Umbilical cord (tissue), 2 donors: Measurements from ENCODE around the gene AGGF1. TPM values are rescaled to one million over a fixed set of nuclear protein-coding genes. Genes with fewer than 3 reads are reported as not detected.
"Not testable (repeated sequence)": the region's sequence is repeated elsewhere in the genome, so short reads cannot be mapped to it uniquely, and the experiment has no call there.

Experiments used
- DNase-seq: peaks from one replicate; pipeline ENCODE4 v3.0.0-alpha.2; 2015; ENCODE audit warnings: low spot score
- total RNA-seq: library from RNA; depleted of rRNA; stranded (reverse); fragments of >200 nt; gene quantifications from one replicate; pipeline ENCODE4 v1.2.3, GENCODE V29; 2014; ENCODE audit warnings: low replicate concordance; ENCODE audit not compliant: insufficient read depth

Gene AGGF1, protein sequence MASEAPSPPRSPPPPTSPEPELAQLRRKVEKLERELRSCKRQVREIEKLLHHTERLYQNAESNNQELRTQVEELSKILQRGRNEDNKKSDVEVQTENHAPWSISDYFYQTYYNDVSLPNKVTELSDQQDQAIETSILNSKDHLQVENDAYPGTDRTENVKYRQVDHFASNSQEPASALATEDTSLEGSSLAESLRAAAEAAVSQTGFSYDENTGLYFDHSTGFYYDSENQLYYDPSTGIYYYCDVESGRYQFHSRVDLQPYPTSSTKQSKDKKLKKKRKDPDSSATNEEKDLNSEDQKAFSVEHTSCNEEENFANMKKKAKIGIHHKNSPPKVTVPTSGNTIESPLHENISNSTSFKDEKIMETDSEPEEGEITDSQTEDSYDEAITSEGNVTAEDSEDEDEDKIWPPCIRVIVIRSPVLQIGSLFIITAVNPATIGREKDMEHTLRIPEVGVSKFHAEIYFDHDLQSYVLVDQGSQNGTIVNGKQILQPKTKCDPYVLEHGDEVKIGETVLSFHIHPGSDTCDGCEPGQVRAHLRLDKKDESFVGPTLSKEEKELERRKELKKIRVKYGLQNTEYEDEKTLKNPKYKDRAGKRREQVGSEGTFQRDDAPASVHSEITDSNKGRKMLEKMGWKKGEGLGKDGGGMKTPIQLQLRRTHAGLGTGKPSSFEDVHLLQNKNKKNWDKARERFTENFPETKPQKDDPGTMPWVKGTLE
- total RNA-seq: 30.3 TPM

GRCh38 chr5:77030097-77031071, at the start of gene AGGF1:
Gene AGGF1, plus strand, starts transcription at chr5:77030404. Its CDS starts 363 bp downstream, at chr5:77030767.
- DNase-seq: peak; percentile 98

GRCh38 chr5:76980518-76981144, 49.6 kb upstream of the AGGF1 start:
- DNase-seq: no peak

GRCh38 chr5:76982450-76982849, 47.8 kb upstream of the AGGF1 start:
- DNase-seq: no peak

- no peak for DNase-seq
Measured at GRCh38 chr5:76983468-76983867, 46.7 kb upstream of the AGGF1 start.

DNA sequence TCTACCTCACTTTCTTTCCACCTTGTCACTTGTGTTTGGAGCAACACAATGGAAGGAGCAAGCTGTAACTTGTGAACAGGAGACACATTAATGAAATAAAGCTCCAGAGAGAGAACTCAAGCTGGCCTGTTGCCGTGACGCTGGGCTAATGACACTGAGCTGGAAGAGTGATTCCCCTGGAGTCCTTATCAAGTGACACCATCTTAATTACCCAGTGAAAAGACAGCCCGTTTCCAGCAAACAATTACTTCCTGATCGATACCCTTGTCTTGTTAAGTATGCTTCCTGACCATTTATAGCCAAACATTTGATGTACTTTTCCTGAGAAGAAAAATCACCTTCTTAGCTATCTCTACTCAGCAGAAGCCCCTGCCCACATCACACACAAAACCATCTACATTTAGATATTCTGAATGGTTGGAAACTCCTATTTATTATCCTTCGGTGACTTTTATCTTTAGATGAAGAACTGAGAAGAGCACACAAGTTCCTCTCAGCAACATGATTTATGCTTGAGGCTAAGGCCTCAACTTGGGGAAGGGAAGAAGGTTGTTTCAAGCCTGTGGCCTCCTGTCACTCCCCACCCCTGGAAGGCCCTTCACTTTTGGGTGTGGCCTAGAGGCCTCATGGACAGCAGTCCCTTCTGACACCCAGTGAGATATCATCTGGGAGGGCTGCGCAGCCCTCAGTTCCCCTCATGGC, 43.2 kb upstream of the AGGF1 start:
- no peak for DNase-seq

GRCh38 chr5:76990899-76991459, 39.2 kb upstream of the AGGF1 start:
- DNase-seq: no peak

DNA sequence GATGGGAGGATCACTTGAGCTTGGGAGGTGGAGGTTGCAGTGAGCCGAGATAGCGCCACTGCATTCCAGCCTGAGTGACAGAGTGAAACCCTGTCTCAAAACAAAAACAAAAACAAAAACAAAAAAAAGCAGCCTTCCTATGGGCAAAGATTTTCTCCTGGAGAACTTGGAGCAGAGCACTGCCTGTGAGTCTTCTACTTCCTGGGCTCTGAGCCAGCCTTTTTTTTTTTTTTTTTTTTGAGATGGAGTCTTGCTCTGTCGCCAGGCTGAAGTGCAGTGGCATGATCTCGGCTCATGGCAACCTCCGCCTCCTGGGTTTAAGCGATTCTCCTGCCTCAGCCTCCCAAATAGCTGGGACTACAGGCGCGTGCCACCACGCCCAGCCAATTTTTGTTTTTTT, 36.8 kb upstream of the AGGF1 start:
- not testable (repeated sequence) for DNase-seq

- DNase-seq: no peak
Measured at GRCh38 chr5:76994337-76994736, 35.9 kb upstream of the AGGF1 start.

DNA sequence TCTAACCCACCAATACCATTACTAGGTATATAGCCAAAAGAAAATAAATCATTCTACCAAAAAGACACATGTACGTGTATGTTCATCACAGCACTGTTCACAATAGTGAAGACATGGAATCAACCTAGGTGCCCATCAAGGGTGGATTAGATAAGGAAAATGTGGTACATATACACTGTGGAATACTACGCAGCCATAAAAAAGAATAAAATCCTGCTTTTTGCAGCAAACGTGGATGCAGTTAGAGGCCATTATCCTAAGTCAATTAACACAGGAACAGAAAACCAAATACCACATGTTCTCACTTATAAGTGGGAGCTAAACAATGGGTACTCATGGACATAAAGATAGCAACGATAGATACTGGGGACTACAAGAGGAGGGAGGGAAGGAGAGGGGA, 32.0 kb upstream of the AGGF1 start:
- DNase-seq: not testable (repeated sequence)

DNA sequence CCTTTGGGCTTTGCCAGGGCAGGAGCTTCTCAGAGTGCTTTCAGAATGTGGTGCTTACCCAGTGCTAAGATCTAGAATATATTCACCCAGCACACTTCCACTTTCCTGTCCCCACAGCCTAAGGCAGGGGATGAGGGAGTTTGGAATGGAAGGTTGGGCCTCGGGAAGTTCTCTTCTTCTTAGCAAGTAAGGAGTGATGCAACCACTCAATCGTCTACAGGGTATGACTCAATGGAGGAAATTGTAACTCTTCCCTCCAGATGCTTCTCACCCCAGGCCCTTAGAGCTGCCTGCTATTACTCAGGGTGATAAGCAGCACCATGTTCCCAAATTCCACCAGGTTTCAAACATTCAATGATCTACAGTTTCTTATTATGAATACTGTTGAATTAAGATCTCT, 30.8 kb upstream of the AGGF1 start:
- DNase-seq: no peak

- DNase-seq: no peak
Measured at GRCh38 chr5:77003246-77003645, 27.0 kb upstream of the AGGF1 start.

GRCh38 chr5:77006124-77006523, 24.1 kb upstream of the AGGF1 start:
- DNase-seq: no peak

DNA sequence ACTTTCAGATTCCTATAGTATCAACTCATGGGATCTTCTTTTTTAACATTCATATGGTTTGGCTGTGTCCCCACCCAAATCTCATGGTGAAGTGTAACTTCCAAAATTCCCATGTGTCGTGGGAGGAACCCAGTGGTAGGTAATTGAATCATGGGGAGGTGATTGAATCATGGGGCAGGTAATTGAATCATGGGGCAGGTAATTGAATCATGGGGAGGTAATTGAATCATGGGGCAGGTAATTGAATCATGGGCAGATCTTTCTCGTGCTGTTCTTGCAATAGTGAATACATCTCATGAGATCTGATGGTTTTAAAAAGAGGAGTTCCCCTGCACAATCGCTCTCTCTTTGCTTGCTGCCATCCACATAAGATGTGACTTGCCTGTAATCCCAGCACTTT, 21.8 kb upstream of the AGGF1 start:
- no peak for DNase-seq

GRCh38 chr5:77010243-77010642, 20.0 kb upstream of the AGGF1 start:
- DNase-seq: no peak

DNA sequence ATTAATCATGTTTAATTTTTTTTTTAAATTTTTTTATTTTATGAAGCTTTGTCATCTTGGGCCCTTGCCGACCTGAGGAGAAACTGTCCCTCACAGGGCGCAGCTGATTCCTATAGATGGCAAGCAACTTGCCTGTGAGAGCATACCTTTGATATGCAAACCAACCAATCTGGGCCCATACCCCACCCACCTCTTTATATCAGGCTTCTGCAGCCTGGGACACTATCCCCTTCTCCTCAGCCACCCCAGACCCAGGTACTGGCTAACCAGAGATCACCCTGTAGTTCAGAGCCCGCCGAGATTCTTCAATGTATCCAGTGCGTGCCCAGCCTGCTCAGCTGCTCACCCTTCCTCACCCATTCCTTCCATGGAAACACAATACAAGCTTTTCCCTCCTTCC, 18.7 kb upstream of the AGGF1 start:
- DNase-seq: no peak

GRCh38 chr5:77012601-77013000, 17.6 kb upstream of the AGGF1 start:
- DNase-seq: no peak

GRCh38 chr5:77015938-77016569, 14.2 kb upstream of the AGGF1 start:
- peak; percentile 41 for DNase-seq

DNA sequence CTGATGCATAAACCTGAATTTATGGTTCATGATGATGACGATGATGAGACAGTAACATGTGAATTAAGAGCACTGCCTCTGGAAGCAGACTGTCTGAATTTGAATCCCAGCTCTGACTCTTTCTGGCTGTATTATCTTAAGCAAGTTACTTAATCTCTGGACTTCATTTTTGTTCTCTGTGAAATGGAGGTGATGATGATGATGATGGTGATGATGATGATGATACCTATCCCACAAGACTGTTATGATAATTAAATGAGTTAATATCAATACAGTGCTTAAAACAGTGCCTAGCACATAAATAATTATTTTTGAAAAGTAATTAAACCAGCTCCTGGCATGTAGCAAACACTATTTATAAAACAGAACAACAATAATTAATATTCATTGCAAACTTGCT, 13.2 kb upstream of the AGGF1 start:
- no peak for DNase-seq

- DNase-seq: no peak
Measured at GRCh38 chr5:77017668-77018067, 12.5 kb upstream of the AGGF1 start.
